Activated naive CD4-positive, alpha-beta T cell treated with anti-CD3 and anti-CD28 coated beads, Interleukin-2, amount 50 U/mL, for 72 hours (primary cell): ENCODE data around the gene ZNF770. TPM values are rescaled to one million over a fixed set of nuclear protein-coding genes. Genes with fewer than 3 reads are reported as not detected.
"Not testable (repeated sequence)": the region's sequence is repeated elsewhere in the genome, so short reads cannot be mapped to it uniquely, and the experiment has no call there.

Experiments used
- ATAC-seq, 2 donors: fragments of 150-1000 bp; cut with Tn5 transposase; 2 replicates each; pipeline ENCODE4 v1.10.0; 2021; ENCODE audit warnings: mild to moderate bottlenecking in 2 of 2, moderate library complexity in 2 of 2
- DNase-seq, 2 donors: peaks; one replicate each; pipeline ENCODE4 v3.0.0; 2021 to 2022; ENCODE audit warnings: low spot score in 2 of 2
- H3K27ac Mint-ChIP-seq, 2 donors: one replicate each; pipeline ENCODE4 v1.8.0; 2022; ENCODE audit warnings: mild to moderate bottlenecking in 2 of 2, mixed read lengths in 2 of 2
- H3K36me3 Mint-ChIP-seq, 2 donors: one replicate each; pipeline ENCODE4 v1.8.0; 2022; ENCODE audit warnings: mixed read lengths in 2 of 2
- H3K9me3 Mint-ChIP-seq, 2 donors: one replicate each; pipeline ENCODE4 v1.8.0; 2022; ENCODE audit warnings: mixed read lengths in 2 of 2
- total RNA-seq, 2 donors: library from RNA; stranded (reverse); gene quantifications; one replicate each; pipeline ENCODE4 v1.2.3, GENCODE V29; 2022

Gene ZNF770
- total RNA-seq, 2 donors from 2014 or later, result 25.2 to 53.0 TPM

GRCh38 chr15:34986771-34987480, 1.2 kb downstream of the ZNF770 start:
- Mint-ChIP-seq H3K9me3 (no peaks in the 10 kb centered on the region), H3K27ac (peak overlapping the region; percentile 96 to 100), H3K36me3 (peaks cover 17 to 34% of the 10 kb centered on the region in 2 donors)
- no peak for DNase-seq
- no peak for ATAC-seq

GRCh38 chr15:34986326-34986725, 1.8 kb downstream of the ZNF770 start:
- DNase-seq, result no peak
- no peak for ATAC-seq
- Mint-ChIP-seq H3K36me3 (peaks cover 17 to 39% of the 10 kb centered on the region in 2 donors), H3K27ac (peak overlapping the region; percentile 78 to 100), H3K9me3 (no peaks in the 10 kb centered on the region)

DNA sequence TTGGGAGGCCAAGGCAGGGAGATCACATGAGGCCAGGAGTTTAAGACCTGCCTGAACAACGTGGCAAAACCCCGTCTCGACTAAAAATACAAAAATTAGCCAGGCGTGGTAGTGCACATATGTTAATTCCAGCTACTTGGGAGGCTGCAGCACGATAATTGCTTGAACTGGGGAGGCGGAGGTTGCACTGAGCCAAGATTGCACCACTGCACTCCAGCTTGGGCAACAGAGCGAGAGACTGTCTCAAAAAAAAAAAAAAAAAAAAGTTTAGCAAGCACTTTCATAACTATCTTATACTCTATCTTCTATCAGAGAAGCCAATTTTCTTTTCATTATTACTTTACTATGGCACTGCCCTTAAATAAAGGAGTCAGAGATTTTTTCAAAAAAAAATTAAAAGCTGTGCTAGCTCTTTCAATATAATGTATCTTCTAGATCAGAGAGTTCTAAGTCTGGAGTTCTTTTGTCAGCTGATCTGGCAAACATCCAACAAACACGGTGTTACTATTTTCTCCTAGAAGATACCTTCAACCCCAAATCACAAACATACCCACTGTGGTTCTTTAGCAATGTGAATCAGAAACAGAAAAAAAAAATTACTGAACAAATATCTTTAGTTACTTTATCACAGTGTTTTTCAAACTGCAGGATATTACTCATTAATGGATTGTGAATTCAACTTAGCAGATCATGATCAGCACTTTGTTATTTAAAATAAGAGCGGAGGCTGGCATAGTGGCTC, 3.0 kb downstream of the ZNF770 start:
- Mint-ChIP-seq H3K27ac (peak overlapping the region; percentile 32 to 81), H3K9me3 (no peaks in the 10 kb centered on the region), H3K36me3 (peaks cover 17 to 43% of the 10 kb centered on the region in 2 donors)
- no peak for ATAC-seq
- DNase-seq, result no peak

- Mint-ChIP-seq H3K36me3 (peaks cover 0 to 18% of the 10 kb centered on the region in 2 donors), H3K27ac (no peak overlapping the region), H3K9me3 (no peaks in the 10 kb centered on the region)
- no peak for DNase-seq
- ATAC-seq, result no peak
Observed at GRCh38 chr15:34976743-34977142, 11.3 kb downstream of the ZNF770 start.

- DNase-seq, result no peak
- no peak for ATAC-seq
- Mint-ChIP-seq H3K36me3 (peaks cover 0 to 12% of the 10 kb centered on the region in 2 donors), H3K9me3 (no peaks in the 10 kb centered on the region), H3K27ac (no peak overlapping the region)
Observed at GRCh38 chr15:34976073-34976472, 12.0 kb downstream of the ZNF770 start.

DNA sequence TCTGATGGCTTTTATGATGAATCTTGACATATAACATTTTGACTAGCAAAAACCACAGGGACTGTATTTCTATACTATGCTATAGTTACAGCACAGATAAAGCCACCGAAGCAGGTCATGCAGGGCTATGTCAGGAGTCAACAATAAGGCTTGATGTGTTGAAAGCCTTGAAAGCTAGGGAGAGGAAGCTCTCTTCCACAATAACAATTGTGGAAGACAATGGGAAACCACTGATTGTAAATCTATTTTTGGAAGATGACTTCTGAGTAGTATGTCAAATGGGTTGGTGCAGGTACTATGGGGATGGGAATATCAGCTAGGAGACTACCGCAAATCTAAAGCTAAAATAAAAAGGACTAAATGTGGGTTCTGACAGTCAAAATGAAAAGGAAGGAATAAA, 14.6 kb downstream of the ZNF770 start:
- ATAC-seq (no peak), DNase-seq (no peak)
- no peaks in the 10 kb centered on the region for H3K9me3 Mint-ChIP-seq

GRCh38 chr15:34970098-34970643, 17.9 kb downstream of the ZNF770 start:
- not testable (repeated sequence) for H3K36me3 Mint-ChIP-seq, H3K9me3 Mint-ChIP-seq, DNase-seq
- peak in 1 of 2 donors; percentile 10 for ATAC-seq
- peak overlapping the region in 1 of 2 donors; percentile 94 for H3K27ac Mint-ChIP-seq

More for the DNA sequence above, 14.6 kb downstream of the ZNF770 start:
- Mint-ChIP-seq H3K36me3 (peaks cover 7 to 18% of the 10 kb centered on the region in 2 donors), H3K27ac (no peak overlapping the region)

DNA sequence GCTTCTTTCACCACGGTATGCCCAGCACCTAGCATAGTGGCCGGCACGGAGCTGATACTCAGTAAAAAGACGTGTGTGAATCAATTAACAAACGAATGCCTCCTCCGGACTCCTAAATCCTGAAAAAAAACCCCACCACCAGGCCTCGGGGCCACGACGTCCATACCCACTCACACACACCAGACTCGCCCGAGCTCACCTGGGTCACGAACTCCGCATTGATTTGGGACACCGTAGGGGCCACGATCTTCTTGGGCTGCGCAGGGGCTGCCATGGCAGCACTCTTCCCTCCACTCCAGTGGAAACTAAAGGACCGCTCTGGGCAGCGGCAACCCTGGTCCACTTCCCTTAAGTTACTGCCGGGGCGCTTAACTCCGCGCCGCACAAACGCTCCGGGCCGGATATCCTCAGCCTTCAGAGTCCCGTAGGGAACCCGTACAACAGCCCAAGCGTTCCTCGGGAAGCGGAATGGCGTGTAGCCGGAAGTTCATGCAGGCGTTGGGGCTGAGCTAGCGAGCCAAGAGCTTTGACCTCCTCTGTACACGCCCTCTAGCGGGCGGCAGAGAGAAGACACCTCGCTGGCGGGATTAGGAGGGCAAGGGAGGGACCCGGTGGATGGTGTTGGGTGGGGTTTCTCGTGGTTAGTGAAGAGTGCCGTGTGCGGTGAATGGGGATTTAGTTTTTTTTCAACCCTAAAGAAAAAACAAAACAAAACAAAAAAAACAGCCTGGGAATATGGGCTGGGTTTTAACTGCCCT, 18.6 kb downstream of the ZNF770 start, which contains the start of gene AQR:
Gene AQR, minus strand, starts transcription at position 403 of the 758 bp plus-strand sequence. Its CDS starts 129 bp downstream, at position 274.
- H3K9me3 Mint-ChIP-seq, result no peaks in the 10 kb centered on the region
- ATAC-seq (peak; percentile 97 to 99), DNase-seq (peak; percentile 92)
- H3K27ac Mint-ChIP-seq, result peak within 1 kb of the TSS; percentile 94 to 99
- H3K36me3 Mint-ChIP-seq, result peaks cover 7% of the 10 kb centered on the region in 2 donors

DNA sequence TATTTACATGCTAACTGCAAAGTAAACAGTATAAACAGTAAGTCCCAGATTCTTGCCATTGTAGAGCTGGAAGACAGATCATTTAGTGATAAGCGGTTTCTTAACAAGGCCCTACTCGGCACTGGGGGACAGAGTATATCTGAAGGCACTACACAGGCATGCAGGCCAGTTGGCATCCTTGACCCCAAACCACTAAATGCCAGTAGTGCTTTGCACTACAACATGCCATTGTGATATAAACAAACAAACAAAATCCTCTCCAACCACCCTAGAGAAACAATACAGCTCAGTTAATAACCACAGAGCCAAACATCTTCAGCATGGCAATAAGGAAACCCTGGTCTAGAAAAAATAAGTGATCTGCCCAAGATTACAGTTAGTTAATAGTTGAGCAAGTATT, 23.8 kb downstream of the ZNF770 start:
- H3K36me3 Mint-ChIP-seq, result peaks cover 6 to 9% of the 10 kb centered on the region in 2 donors
- H3K27ac Mint-ChIP-seq, result peak overlapping the region in 1 of 2 donors; percentile 65
- DNase-seq (no peak), ATAC-seq (no peak)
- no peaks in the 10 kb centered on the region for H3K9me3 Mint-ChIP-seq

DNA sequence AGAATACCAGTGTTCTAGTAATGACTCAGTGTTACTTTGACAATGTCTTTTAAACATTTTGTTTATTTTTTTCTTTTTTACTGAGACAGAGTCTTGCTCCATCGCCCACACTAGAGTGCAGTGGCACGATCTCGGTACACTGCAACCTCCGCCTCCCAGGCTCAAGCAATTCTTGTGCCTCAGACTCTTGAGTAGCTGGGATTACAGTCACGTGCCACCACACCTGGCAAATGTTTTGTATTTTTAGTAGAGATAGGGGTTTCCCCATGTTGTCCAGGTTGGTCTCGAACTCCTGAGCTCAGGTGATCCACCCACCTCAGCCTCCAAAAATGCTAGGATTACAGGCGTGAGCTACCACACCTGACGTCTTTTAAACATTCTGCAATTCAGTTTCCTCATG, 34.2 kb downstream of the ZNF770 start:
- DNase-seq (no peak), ATAC-seq (peak in 1 of 2 donors; percentile 54)
- H3K36me3 Mint-ChIP-seq, result peaks cover 0 to 6% of the 10 kb centered on the region in 2 donors
- peak overlapping the region in 1 of 2 donors; percentile 81 for H3K27ac Mint-ChIP-seq
- H3K9me3 Mint-ChIP-seq, result no peaks in the 10 kb centered on the region

DNA sequence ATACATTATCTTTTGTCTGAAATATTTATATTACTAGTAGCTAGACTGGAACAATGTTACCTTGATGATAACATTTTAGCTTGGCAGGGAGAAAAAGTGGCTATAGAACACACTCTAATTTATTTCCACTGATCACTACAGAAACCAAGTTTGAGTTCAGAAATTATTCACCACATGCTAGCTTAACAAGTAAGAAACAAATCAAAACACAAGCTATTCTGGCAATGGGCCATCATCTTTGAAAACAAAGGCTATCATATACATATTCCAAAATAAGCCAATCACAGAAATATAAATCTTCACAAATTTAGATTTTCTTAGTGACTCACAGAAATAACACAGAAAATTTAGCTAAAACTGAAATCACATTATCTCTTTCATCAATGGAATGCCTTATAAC, 35.6 kb downstream of the ZNF770 start:
- ATAC-seq, result peak in 1 of 2 donors; percentile 41
- no peak for DNase-seq
- Mint-ChIP-seq H3K36me3 (peaks cover 0 to 6% of the 10 kb centered on the region in 2 donors), H3K9me3 (no peaks in the 10 kb centered on the region), H3K27ac (no peak overlapping the region)

- ATAC-seq, result no peak
- no peak overlapping the region for H3K27ac Mint-ChIP-seq
- peaks cover 0 to 6% of the 10 kb centered on the region in 2 donors for H3K36me3 Mint-ChIP-seq
- no peak for DNase-seq
- no peaks in the 10 kb centered on the region for H3K9me3 Mint-ChIP-seq
Observed at GRCh38 chr15:34951993-34952392, 36.1 kb downstream of the ZNF770 start.

- DNase-seq (no peak), ATAC-seq (no peak)
- no peak overlapping the region for H3K27ac Mint-ChIP-seq
- H3K36me3 Mint-ChIP-seq, result no peaks in the 10 kb centered on the region
- H3K9me3 Mint-ChIP-seq, result no peaks in the 10 kb centered on the region
Observed at GRCh38 chr15:34944936-34945335, 43.2 kb downstream of the ZNF770 start.

DNA sequence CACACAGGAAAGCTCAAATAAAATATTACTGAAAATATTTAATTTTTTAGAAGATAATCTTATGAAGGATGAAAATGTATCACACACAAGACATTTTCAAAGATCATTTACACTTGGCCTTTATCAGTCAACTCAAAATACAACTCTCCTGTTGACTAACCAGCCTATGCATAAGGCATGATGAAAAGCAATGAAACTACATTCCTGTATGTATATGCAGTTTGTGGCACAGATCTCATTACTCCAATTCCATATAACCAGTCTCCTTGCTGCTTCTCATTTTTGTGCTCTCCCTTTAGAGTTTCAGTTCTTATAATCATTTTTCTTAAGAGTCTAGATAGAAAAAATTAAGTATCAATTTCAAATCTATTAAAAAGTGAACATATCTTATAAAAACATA, 44.4 kb downstream of the ZNF770 start:
- no peak for ATAC-seq
- no peak overlapping the region for H3K27ac Mint-ChIP-seq
- H3K9me3 Mint-ChIP-seq, result no peaks in the 10 kb centered on the region
- DNase-seq, result no peak
- no peaks in the 10 kb centered on the region for H3K36me3 Mint-ChIP-seq

- H3K36me3 Mint-ChIP-seq, H3K27ac Mint-ChIP-seq, H3K9me3 Mint-ChIP-seq, ATAC-seq, DNase-seq: not testable (repeated sequence)
Observed at GRCh38 chr15:34943264-34943663, 44.8 kb downstream of the ZNF770 start.

DNA sequence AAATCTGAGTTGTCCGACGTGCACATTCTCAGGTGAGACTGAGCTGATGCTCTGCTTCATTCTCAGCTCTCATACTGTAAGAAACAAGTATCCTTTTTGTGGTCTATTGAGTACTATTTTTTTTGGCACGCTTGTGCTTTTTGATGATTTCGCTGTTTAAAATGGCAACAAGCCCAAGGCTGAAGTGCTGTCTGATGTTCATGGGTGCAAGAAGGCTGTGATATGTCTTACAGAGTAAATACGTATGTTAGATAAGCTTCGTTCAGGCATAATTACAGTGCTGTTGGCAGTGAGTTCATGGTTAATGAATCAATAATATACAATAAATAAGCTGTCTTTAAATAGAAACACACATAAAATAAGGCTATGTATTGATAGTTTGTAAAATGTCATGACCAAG, 45.7 kb downstream of the ZNF770 start:
- H3K9me3 Mint-ChIP-seq, result no peaks in the 10 kb centered on the region

More for the DNA sequence above, 45.7 kb downstream of the ZNF770 start:
- Mint-ChIP-seq H3K36me3 (no peaks in the 10 kb centered on the region), H3K27ac (no peak overlapping the region)
- ATAC-seq (no peak), DNase-seq (no peak)
